Bladder microvascular endothelial cell (primary cell): ENCODE results near the gene ZNF441. TPM values are rescaled to one million over a fixed set of nuclear protein-coding genes. Genes with fewer than 3 reads are reported as not detected.

ENCODE experiments used
- total RNA-seq: library from RNA; depleted of rRNA; stranded (reverse); fragments of >200 nt; gene quantifications from 2 replicates; pipeline ENCODE4 v1.2.3, GENCODE V29; 2014

Gene ZNF441
- total RNA-seq = 6.5 and 9.0 TPM in 2 replicates

GRCh38 chr19:11766597-11767591 lies at the start of gene ZNF441:
Gene ZNF441, plus strand, starts transcription at chr19:11767000. Its CDS starts 194 bp downstream, at chr19:11767194.

GRCh38 chr19:11738746-11739620 lies 27.8 kb upstream of the ZNF441 start, which contains the start of gene ZNF823:
Gene ZNF823, minus strand, starts transcription at chr19:11738946. Its CDS starts 127 bp downstream, at chr19:11738819.

GRCh38 chr19:11798391-11799330 lies 31.9 kb downstream of the ZNF441 start, which contains the start of gene ZNF491:
Gene ZNF491, plus strand, starts transcription at chr19:11798523. Its CDS starts 7,431 bp downstream, at chr19:11805954.

DNA sequence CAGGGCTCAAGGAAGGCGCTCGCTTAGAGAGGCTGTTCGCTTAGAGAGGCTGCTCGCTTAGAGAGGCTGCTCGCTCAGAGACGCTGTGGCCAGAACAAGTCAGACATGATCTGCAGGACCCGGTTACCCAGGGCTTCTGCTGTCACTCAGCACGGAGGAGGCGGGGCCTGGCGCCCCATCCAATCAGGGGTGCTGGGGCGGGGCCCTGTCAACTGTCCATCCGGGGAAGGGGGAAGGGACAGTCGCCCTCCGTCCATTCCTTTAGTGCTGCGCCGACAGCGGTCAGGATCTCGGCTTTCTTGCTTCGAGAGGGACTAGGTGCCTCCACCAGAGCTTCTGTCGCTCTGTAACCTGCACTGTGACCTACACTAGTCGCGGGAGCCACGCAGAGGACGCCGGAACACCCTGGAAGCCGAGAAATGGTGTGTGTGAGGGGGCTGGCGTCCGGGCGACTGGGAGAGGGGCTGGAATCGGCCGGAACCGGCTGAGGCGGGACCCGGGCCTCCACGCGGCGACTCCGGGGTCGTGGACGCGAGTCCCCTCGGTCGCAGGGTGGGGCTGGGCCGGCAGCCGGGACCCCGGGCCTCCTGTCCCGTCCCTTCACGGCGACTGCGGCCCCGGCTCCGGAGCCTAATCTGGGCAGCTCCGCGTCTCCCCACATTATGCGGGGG lies 47.4 kb downstream of the ZNF441 start, which contains the start of gene ZNF440:
Gene ZNF440, plus strand, starts transcription at position 245 of the 671 bp plus-strand sequence. Its CDS starts 175 bp downstream, at position 420.

Other genes with a start within 250 kb of the ZNF441 start
- 25.8 and 32.9 TPM in 2 replicates for gene ECSIT, start 237.9 kb upstream of the ZNF441 start, total RNA-seq
- gene CNN1, start 228.1 kb upstream of the ZNF441 start, total RNA-seq = 0.63 and 1.9 TPM in 2 replicates
- 13.3 and 14.2 TPM in 2 replicates for gene ELOF1, start 207.8 kb upstream of the ZNF441 start, total RNA-seq
- gene ACP5, start 189.4 kb upstream of the ZNF441 start, total RNA-seq = 0.19 TPM in 1 of 2 replicates, not detected in the other
- 13.0 and 22.9 TPM in 2 replicates for gene ZNF627, start 169.5 kb upstream of the ZNF441 start, total RNA-seq
- gene ZNF823, start 28.1 kb upstream of the ZNF441 start, total RNA-seq = 7.8 and 13.2 TPM in 2 replicates
- 1.1 and 1.8 TPM in 2 replicates for gene ZNF491, start 31.5 kb downstream of the ZNF441 start, total RNA-seq
- 5.5 and 11.3 TPM in 2 replicates for gene ZNF440, start 47.3 kb downstream of the ZNF441 start, total RNA-seq
- 1.8 and 2.3 TPM in 2 replicates for gene ZNF439, start 81.7 kb downstream of the ZNF441 start, total RNA-seq
- gene ZNF69, start 120.8 kb downstream of the ZNF441 start, total RNA-seq = 4.5 and 13.5 TPM in 2 replicates
- 5.0 and 10.6 TPM in 2 replicates for gene ZNF700, start 158.1 kb downstream of the ZNF441 start, total RNA-seq
- gene ZNF763, start 198.0 kb downstream of the ZNF441 start, total RNA-seq = 1.1 and 2.1 TPM in 2 replicates